Measurements from ENCODE around the gene EEIG1.

EEIG1 gene

DNA sequence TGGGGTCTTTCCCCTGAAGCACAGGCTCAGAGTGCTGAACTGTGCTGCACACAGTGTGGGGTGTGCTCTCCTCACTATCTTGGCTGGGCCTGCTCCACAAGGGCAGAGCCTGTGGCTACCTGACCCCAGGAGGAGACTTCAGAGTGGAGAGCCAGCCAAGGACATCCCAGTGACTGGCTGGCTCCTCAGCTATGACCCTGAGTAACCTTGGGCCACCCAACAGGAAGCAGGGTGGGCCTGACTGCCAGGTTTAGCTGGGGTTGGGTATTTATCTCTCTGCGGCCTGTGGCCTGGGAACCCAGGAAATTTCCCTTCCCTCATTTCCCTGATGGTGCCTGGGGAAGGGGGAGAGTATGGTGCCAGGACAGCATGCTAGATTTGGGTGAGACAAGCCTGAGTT is 2.1 kb upstream of the EEIG1 start:
- Histone ChIP-seq H3K36me3 (ENCODE audit: control insufficient read depth in 2 of 2, insufficient read depth in 1 of 2, low read length in 2 of 2) (no peaks in the 10 kb centered on the region), H3K9me3 (ENCODE audit: control insufficient read depth, insufficient read depth, low read depth, low read length) (no peaks in the 10 kb centered on the region), H3K4me1 (ENCODE audit: control insufficient read depth, insufficient read depth, low read length) (peaks cover 6% of the 10 kb centered on the region; the same call in 1 of the 2 replicates), H3K27ac (ENCODE audit: extremely low read depth, low read depth, low read length) (no peak overlapping the region), H3K4me3 (ENCODE audit: low read depth, low read length) (no peak overlapping the region)
- TF ChIP-seq MYNN (tag by site-specific recombination; IDR thresholded peaks at IDR 0.05; ENCODE audit: borderline replicate concordance), result no peak
- TF ChIP-seq SETDB1 (IDR thresholded peaks at IDR 0.05; ENCODE audit: insufficient read length, low read length), result no peak
- TF ChIP-seq ZNF707 (tag by site-specific recombination; IDR thresholded peaks at IDR 0.05), result no peak
- TF ChIP-seq ZNF280D (tag by site-specific recombination; IDR thresholded peaks at IDR 0.05), result no peak
- no peak for TF ChIP-seq ZNF514 (tag by site-specific recombination; IDR thresholded peaks at IDR 0.05)
- TF ChIP-seq HOXD13 (CRISPR knock-in tag; IDR thresholded peaks at IDR 0.05; ENCODE audit: borderline replicate concordance), result no peak
- no peak for TF ChIP-seq GFI1B (tag by site-specific recombination; IDR thresholded peaks at IDR 0.05)
- no peak for TF ChIP-seq REPIN1 (tag by site-specific recombination; IDR thresholded peaks at IDR 0.05; ENCODE audit: low read depth)
- TF ChIP-seq, protein P1, sequence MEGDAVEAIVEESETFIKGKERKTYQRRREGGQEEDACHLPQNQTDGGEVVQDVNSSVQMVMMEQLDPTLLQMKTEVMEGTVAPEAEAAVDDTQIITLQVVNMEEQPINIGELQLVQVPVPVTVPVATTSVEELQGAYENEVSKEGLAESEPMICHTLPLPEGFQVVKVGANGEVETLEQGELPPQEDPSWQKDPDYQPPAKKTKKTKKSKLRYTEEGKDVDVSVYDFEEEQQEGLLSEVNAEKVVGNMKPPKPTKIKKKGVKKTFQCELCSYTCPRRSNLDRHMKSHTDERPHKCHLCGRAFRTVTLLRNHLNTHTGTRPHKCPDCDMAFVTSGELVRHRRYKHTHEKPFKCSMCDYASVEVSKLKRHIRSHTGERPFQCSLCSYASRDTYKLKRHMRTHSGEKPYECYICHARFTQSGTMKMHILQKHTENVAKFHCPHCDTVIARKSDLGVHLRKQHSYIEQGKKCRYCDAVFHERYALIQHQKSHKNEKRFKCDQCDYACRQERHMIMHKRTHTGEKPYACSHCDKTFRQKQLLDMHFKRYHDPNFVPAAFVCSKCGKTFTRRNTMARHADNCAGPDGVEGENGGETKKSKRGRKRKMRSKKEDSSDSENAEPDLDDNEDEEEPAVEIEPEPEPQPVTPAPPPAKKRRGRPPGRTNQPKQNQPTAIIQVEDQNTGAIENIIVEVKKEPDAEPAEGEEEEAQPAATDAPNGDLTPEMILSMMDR (tag by site-specific recombination; IDR thresholded peaks at IDR 0.05), result no peak
- TF ChIP-seq ZNF530 (tag by site-specific recombination; IDR thresholded peaks at IDR 0.05; ENCODE audit: low read depth), result no peak
- TF ChIP-seq, protein P2, sequence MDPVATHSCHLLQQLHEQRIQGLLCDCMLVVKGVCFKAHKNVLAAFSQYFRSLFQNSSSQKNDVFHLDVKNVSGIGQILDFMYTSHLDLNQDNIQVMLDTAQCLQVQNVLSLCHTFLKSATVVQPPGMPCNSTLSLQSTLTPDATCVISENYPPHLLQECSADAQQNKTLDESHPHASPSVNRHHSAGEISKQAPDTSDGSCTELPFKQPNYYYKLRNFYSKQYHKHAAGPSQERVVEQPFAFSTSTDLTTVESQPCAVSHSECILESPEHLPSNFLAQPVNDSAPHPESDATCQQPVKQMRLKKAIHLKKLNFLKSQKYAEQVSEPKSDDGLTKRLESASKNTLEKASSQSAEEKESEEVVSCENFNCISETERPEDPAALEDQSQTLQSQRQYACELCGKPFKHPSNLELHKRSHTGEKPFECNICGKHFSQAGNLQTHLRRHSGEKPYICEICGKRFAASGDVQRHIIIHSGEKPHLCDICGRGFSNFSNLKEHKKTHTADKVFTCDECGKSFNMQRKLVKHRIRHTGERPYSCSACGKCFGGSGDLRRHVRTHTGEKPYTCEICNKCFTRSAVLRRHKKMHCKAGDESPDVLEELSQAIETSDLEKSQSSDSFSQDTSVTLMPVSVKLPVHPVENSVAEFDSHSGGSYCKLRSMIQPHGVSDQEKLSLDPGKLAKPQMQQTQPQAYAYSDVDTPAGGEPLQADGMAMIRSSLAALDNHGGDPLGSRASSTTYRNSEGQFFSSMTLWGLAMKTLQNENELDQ (tag by site-specific recombination; IDR thresholded peaks at IDR 0.05; ENCODE audit: low read depth), result no peak
- no peak for TF ChIP-seq SALL2 (tag by site-specific recombination; IDR thresholded peaks at IDR 0.05; ENCODE audit: borderline replicate concordance)
- ChIA-PET CTCF (interaction anchor here (0.6 to 10.0 kb wide), 5 partner anchors 13 to 142 kb away, joined by 3 to 94 read pairs (median 5); no protein-coding TSS in a partner anchor), POLR2A (no interaction called here)

DNA sequence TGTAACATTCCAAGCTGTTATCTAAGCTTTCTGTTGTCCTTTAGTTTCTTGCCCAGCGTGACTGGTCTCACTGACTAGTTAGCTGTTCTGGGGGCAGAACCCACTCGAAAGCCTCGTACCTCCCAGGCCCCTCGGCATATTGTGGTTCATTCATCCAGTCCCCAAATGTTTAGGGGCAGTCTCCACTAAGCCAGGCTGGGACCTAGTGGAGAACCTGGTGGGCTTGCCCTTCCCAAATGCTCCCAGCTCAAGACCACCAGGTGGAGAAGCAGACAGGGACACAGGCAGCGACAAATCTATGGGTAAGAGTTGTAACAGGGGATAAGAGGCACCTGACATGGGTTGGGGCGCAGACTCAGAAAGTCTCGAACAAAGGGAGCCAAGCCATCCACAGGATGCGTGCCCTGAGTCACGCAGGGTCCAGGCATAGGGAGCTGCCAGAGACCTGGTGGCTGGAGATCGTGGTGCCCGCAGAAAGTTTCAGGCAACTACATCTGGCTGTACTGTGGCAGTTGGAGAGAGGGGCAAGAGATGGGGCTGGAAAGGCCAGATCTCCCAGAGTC is 851 bp upstream of the EEIG1 start:
- peak overlapping the region; percentile 36 for H3K4me3 ChIP-seq (ENCODE audit: low read depth, low read length)

More for the DNA sequence above, 851 bp upstream of the EEIG1 start:
- CTCF ChIA-PET, result interaction anchor here (0.6 to 10.0 kb wide), 7 partner anchors 12 to 143 kb away, joined by 3 to 94 read pairs (median 4); no protein-coding TSS in a partner anchor
- Histone ChIP-seq H3K9me3 (ENCODE audit: control insufficient read depth, insufficient read depth, low read depth, low read length) (no peaks in the 10 kb centered on the region), H3K4me1 (ENCODE audit: control insufficient read depth, insufficient read depth, low read length) (peaks cover 6% of the 10 kb centered on the region; the same call in 1 of the 2 replicates), H3K27ac (ENCODE audit: extremely low read depth, low read depth, low read length) (peak overlapping the region; percentile 35; the same call in 1 of the 2 replicates), H3K36me3 (ENCODE audit: control insufficient read depth in 2 of 2, insufficient read depth in 1 of 2, low read length in 2 of 2) (no peaks in the 10 kb centered on the region)
- TF ChIP-seq PRDM10 (tag by site-specific recombination; IDR thresholded peaks at IDR 0.05) (0 out of 2 replicates have a peak, but pooled peaks have one; percentile 1), ZNF501 (tag by site-specific recombination; IDR thresholded peaks at IDR 0.05) (0 out of 2 replicates have a peak, but pooled peaks have one; percentile 4), ZSCAN30 (tag by site-specific recombination; IDR thresholded peaks at IDR 0.05) (no peak), MEIS1 (CRISPR knock-in tag; IDR thresholded peaks at IDR 0.05; ENCODE audit: borderline replicate concordance) (no peak)
- POLR2A ChIA-PET, result interaction anchor here (0.7 to 2.8 kb wide), 10 partner anchors 10 to 117 kb away, joined by 3 to 19 read pairs (median 6); partner anchors contain the start of gene SLC25A25

Data from HEK293 (cell line).